HepG2 (cell line): ENCODE data around the gene SGPP2. TPM values are rescaled to one million over a fixed set of nuclear protein-coding genes. Genes with fewer than 3 reads are reported as not detected.

Experiments
- ATAC-seq: fragments of 200-7000 bp; cut with Tn5 transposase; 3 replicates; pipeline ENCODE4 v1.9.1; 2020; ENCODE audit warnings: mild to moderate bottlenecking, moderate library complexity
- BruUV-seq: library from RNA; stranded (reverse); fragments of 400-500 nt; replicated peaks from 2 replicates; lab custom pipeline; 2021; lab: Mats Ljungman, UMichigan
- CTCF ChIA-PET: fragments of 300-600 bp; formaldehyde crosslinking; extraction: SDS; loops from one replicate; lab custom pipeline; 2021; ENCODE audit warnings: low total read pairs, inconsistent platforms, low intra/inter-chr PET ratio; lab: Yijun Ruan, JAX
- POLR2A ChIA-PET: fragments of 350-600 bp; sonication (Branson Sonifier 250); formaldehyde crosslinking; loops from one replicate; lab custom pipeline; 2020; ENCODE audit warnings: antibody characterized with exemption, inconsistent platforms; lab: Yijun Ruan, JAX
- DNase-seq: peaks from one replicate; pipeline ENCODE4 v3.0.0-alpha.2; 2015; ENCODE audit warnings: low spot score
- FAIRE-seq: peaks from 3 replicates; lab custom pipeline; 2011; peaks lifted over from hg19 to GRCh38; lab: Jason Lieb, UNC
- H2AFZ ChIP-seq: one replicate; pipeline ENCODE4 v1.6.1; 2011; ENCODE audit warnings: low read length, inconsistent platforms
- H3K27ac ChIP-seq: fragments of 300-600 bp; 3 replicates; pipeline ENCODE4 v1.8.0; 2011; ENCODE audit warnings: mixed run types, mild to moderate bottlenecking, mixed read lengths, low read length, inconsistent platforms; ENCODE audit not compliant: insufficient read depth; ENCODE audit errors: extremely low read length
- H3K27me3 ChIP-seq, 2 experiments: fragments of 200-600 bp in 1 of 2; 2 replicates in 1 of 2; 3 replicates in 1 of 2; pipeline versions ENCODE4 v1.6.0 to v1.8.0; 2011; ENCODE audit warnings: low read length in 2 of 2, mild to moderate bottlenecking in 2 of 2, moderate library complexity in 2 of 2, inconsistent platforms in 1 of 2; ENCODE audit not compliant: insufficient read depth in 2 of 2, control insufficient read depth in 1 of 2
- H3K36me3 ChIP-seq, 2 experiments: fragments of 200-600 bp in 1 of 2; replicated peaks in 1 of 2; 2 replicates in 1 of 2; 3 replicates in 1 of 2; pipeline versions ENCODE4 v1.5.1 to v1.8.0; 2011; ENCODE audit warnings: low read length in 2 of 2, inconsistent platforms in 1 of 2; ENCODE audit not compliant: insufficient read depth in 2 of 2, control insufficient read depth in 1 of 2
- H3K4me1 ChIP-seq: 2 replicates; pipeline ENCODE4 v1.5.1; 2012; ENCODE audit warnings: low read length, inconsistent platforms; ENCODE audit not compliant: insufficient read depth
- H3K4me2 ChIP-seq: 2 replicates; pipeline ENCODE4 v1.6.0; 2011; ENCODE audit warnings: low read depth, low read length, inconsistent platforms
- H3K4me3 ChIP-seq, 3 experiments: fragments of 200-600 bp in 1 of 3; sonication (generic), shearing (Covaris generic) in 1 of 3; replicated peaks in 1 of 3; 2 replicates each; pipeline ENCODE4 v1.5.1; 2011 to 2016; ENCODE audit warnings: low read length in 3 of 3, inconsistent platforms in 2 of 3, low read depth in 2 of 3, mild to moderate bottlenecking in 2 of 3, control low read depth in 1 of 3, mixed read lengths in 1 of 3; ENCODE audit not compliant: insufficient read depth in 1 of 3
- H3K79me2 ChIP-seq: one replicate; pipeline ENCODE4 v1.6.1; 2011; ENCODE audit warnings: low read length, inconsistent platforms; ENCODE audit not compliant: insufficient read depth
- H3K9ac ChIP-seq: 2 replicates; pipeline ENCODE4 v1.6.0; 2011; ENCODE audit warnings: mild to moderate bottlenecking, low read depth, low read length, inconsistent platforms; ENCODE audit not compliant: insufficient read depth
- H3K9me3 ChIP-seq: 2 replicates; pipeline ENCODE4 v1.5.1; 2012; ENCODE audit warnings: mild to moderate bottlenecking, low read length
- H4K20me1 ChIP-seq: 2 replicates; pipeline ENCODE4 v1.6.0; 2011; ENCODE audit warnings: inconsistent platforms, mild to moderate bottlenecking, low read length, moderate library complexity; ENCODE audit not compliant: insufficient read depth
- DDIT3 ChIP-seq: sonication (generic); formaldehyde crosslinking; IDR thresholded peaks from 2 replicates; pipeline ENCODE4 v1.4.0; 2020; ENCODE audit warnings: mild to moderate bottlenecking, missing genetic modification reagents
- DR1 ChIP-seq: sonication (generic); formaldehyde crosslinking; IDR thresholded peaks from 2 replicates; pipeline ENCODE4 v1.8.0; 2021; ENCODE audit warnings: mild to moderate bottlenecking, missing genetic modification reagents, inconsistent platforms
- RFX5 ChIP-seq: IDR thresholded peaks from 2 replicates; pipeline ENCODE4 v1.6.1; 2011; ENCODE audit warnings: low read depth, low read length, improper control_type of control experiment
- ZHX2 ChIP-seq, 2 experiments: sonication (generic) in 1 of 2; formaldehyde crosslinking in 1 of 2; IDR thresholded peaks; 2 replicates each; pipeline versions ENCODE4 v1.6.1 to v1.9.0; 2014 to 2022; ENCODE audit warnings: antibody characterized with exemption in 1 of 2, borderline replicate concordance in 1 of 2, inconsistent platforms in 1 of 2, low read depth in 1 of 2, missing genetic modification reagents in 1 of 2
- ZNF124 ChIP-seq: sonication (generic); formaldehyde crosslinking; IDR thresholded peaks from 2 replicates; pipeline ENCODE4 v1.4.0; 2020; ENCODE audit warnings: missing genetic modification reagents
- ZNF414 ChIP-seq: sonication (generic); formaldehyde crosslinking; IDR thresholded peaks from 2 replicates; pipeline ENCODE4 v1.5.0; 2020; ENCODE audit warnings: missing genetic modification reagents
- ZUFSP ChIP-seq: sonication (generic); formaldehyde crosslinking; IDR thresholded peaks from 2 replicates; pipeline ENCODE4 v1.9.0; 2021; ENCODE audit warnings: missing genetic modification reagents, mild to moderate bottlenecking, borderline replicate concordance
- WGBS: methylation state at CpG from one replicate; pipeline ENCODE4 v1.1.6; 2017; ENCODE audit warnings: low lambda C conversion rate; 5-methylcytosine and 5-hydroxymethylcytosine counted together
- in situ Hi-C: cut with HindIII; loops from 2 replicates; pipeline ENCODE4 v1.10.0; 2017; ENCODE audit warnings: low pct_unique_long_range_greater_than_20kb; ENCODE audit not compliant: extremely low pct_ligation_motif_present
- intact Hi-C: fragments of 100-400 bp; cut with micrococcal nuclease; formaldehyde crosslinking; loops from one replicate; pipeline ENCODE4 v1.10.0; 2022; ENCODE audit not compliant: unreplicated experiment
- polyA plus RNA-seq, 8 experiments: library from polyadenylated mRNA; depleted of rRNA in 3 of 8; stranded (reverse) in 7 of 8; unstranded in 1 of 8; fragments of >200 nt; fragmentation: Illumina TruSeq in 4 of 8; extraction: Trizol in 4 of 8; gene quantifications; 2 replicates each; pipeline versions ENCODE4 v1.2.1 to v1.2.3, GENCODE V29; 2011 to 2016; ENCODE audit warnings: low read depth in 4 of 8, missing spikeins in 1 of 8, mixed read lengths in 1 of 8; ENCODE audit not compliant: insufficient read depth in 1 of 8
- total RNA-seq, 5 experiments: library from RNA; depleted of rRNA; stranded (reverse); fragments of >200 nt; fragmentation: Illumina TruSeq; extraction: Trizol; gene quantifications; 2 replicates each; pipeline ENCODE4 v1.2.3, GENCODE V29; 2016; ENCODE audit warnings: low read depth in 1 of 5

Gene SGPP2
- total and polyA plus RNA-seq, 2 of the 13 experiments (the other 11 are each of a cell fraction or from before 2014, with no cell fraction given), result not detected

- TF ChIP-seq RFX5, result peak; percentile 71
- TF ChIP-seq ZNF414 (CRISPR knock-in tag), result no peak
- no peak for TF ChIP-seq DR1 (CRISPR knock-in tag)
- TF ChIP-seq ZUFSP, result no peak
- TF ChIP-seq DDIT3 (CRISPR knock-in tag), result no peak
- no peak for TF ChIP-seq ZNF124 (CRISPR knock-in tag)
- no peak for TF ChIP-seq ZHX2 (IDR thresholded peaks at IDR 0.05; ENCODE audit: low read depth)
- TF ChIP-seq ZHX2 (CRISPR knock-in tag; IDR thresholded peaks at IDR 0.05; ENCODE audit: borderline replicate concordance), result no peak
- no peak overlapping the region for H3K27ac ChIP-seq
- POLR2A ChIA-PET, result interaction anchor here (1.5 kb wide), 1 partner anchor 21 kb away, joined by 4 read pairs; no protein-coding TSS in a partner anchor
Measured at GRCh38 chr2:222595581-222595980, 171.2 kb downstream of the SGPP2 start.

More at GRCh38 chr2:222595581-222595980, 171.2 kb downstream of the SGPP2 start:
- no peaks in the 10 kb centered on the region for H4K20me1 ChIP-seq
- H3K27me3 ChIP-seq, result no peaks in the 10 kb centered on the region
- no peak overlapping the region for H3K4me2 ChIP-seq
- FAIRE-seq (no peak), DNase-seq (no peak), ATAC-seq (no peak)
- peaks cover 13% of the 10 kb centered on the region for H3K4me1 ChIP-seq
- H2AFZ ChIP-seq, result no peak overlapping the region
- BruUV-seq, result no TSS peak
- peaks cover 15 to 66% of the 10 kb centered on the region in 2 experiments; a peak in 4 of 5 replicates for H3K36me3 ChIP-seq
- WGBS, result 93% methylated on average over 2 of the region's 2 CpGs
- no peak overlapping the region for H3K9ac ChIP-seq
- CTCF ChIA-PET, result no interaction called here
- in situ Hi-C loops (no loop called here), intact Hi-C loops (no loop called here)
- no peak overlapping the region for H3K4me3 ChIP-seq
- no peaks in the 10 kb centered on the region for H3K9me3 ChIP-seq
- H3K79me2 ChIP-seq, result no peaks in the 10 kb centered on the region
